Endometrial microvascular endothelial cells (primary cell): ENCODE measurements around the gene FAM210A. TPM values are rescaled to one million over a fixed set of nuclear protein-coding genes. Genes with fewer than 3 reads are reported as not detected.

Source experiments
- in situ Hi-C: cut with HindIII; loops from 2 replicates; pipeline ENCODE4 v1.10.0; 2017; ENCODE audit warnings: low sequenced_read_pairs, low pct_unique_long_range_greater_than_20kb; ENCODE audit errors: inconsistent ontology term
- total RNA-seq: library from RNA; depleted of rRNA; stranded (reverse); fragments of >200 nt; gene quantifications from one replicate; pipeline ENCODE4 v1.2.3, GENCODE V29; 2015; ENCODE audit errors: inconsistent ontology term

Gene FAM210A
- total RNA-seq, 1 donor from 2014 or later = 13.7 TPM

DNA sequence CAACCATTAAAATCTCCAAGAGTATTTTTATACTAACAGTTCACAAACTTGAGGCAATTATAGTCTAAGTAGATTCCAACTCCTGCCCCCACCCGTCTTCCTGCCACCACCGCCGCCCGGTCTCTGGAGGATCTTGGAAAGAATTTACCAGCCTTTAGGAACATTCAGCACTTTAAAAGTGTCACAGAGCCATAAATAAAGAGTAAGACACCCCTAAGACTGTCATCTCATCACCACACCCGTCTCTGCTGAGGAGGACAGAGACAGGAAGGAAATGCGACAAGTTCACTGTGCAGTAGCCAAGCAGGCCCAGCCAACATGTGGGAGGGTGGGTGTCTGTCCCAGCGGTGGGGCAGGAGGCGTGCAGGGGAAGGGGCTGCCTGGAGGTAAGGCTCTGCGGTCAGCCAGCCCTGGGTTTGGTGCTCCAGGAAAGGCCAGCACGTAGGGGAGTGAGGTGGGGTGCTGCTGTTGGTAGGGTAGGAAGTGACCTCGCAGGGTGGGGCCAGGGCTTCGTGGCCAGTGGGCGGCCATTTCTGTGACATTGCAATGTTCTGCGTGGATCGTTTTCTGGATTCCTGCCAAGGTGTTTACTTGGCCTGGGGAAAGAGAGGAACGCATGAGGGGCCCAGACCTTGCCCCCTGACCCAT, 111.6 kb downstream of the FAM210A start:
- in situ Hi-C loops = no loop called here

GRCh38 chr18:13613591-13614501, 112.5 kb downstream of the FAM210A start:
- in situ Hi-C loops = no loop called here

Other genes starting within 250 kb of the FAM210A start
- 19.9 TPM for gene RNMT, start 115 bp upstream of the FAM210A start, total RNA-seq
- gene MC5R, start 97.6 kb upstream of the FAM210A start, total RNA-seq = not detected
- gene MC2R, start 189.0 kb upstream of the FAM210A start, total RNA-seq = not detected